ENCODE data around the gene C11orf98.
A peak's percentile ranks its signal among the peaks of the same experiment; 100 is the strongest.
"Not testable (repeated sequence)": the region's sequence is repeated elsewhere in the genome, so short reads cannot be mapped to it uniquely, and the experiment has no call there.

C11orf98 gene

GRCh38 chr11:62627713-62628112 lies 37.3 kb downstream of the C11orf98 start:
- Mint-ChIP-seq H3K36me3 (peaks cover 62% of the 10 kb centered on the region), H3K4me1 (no peaks in the 10 kb centered on the region), H3K27ac (peak overlapping the region; percentile 34), H3K27me3 (no peaks in the 10 kb centered on the region), H3K4me3 (no peak overlapping the region), H3K9me3 (no peaks in the 10 kb centered on the region)
- DNase-seq: peak; percentile 44
- CTCF ChIA-PET: interaction anchor here (1.5 kb wide), 1 partner anchor 35 kb away, joined by 8 read pairs; no protein-coding TSS in a partner anchor

DNA sequence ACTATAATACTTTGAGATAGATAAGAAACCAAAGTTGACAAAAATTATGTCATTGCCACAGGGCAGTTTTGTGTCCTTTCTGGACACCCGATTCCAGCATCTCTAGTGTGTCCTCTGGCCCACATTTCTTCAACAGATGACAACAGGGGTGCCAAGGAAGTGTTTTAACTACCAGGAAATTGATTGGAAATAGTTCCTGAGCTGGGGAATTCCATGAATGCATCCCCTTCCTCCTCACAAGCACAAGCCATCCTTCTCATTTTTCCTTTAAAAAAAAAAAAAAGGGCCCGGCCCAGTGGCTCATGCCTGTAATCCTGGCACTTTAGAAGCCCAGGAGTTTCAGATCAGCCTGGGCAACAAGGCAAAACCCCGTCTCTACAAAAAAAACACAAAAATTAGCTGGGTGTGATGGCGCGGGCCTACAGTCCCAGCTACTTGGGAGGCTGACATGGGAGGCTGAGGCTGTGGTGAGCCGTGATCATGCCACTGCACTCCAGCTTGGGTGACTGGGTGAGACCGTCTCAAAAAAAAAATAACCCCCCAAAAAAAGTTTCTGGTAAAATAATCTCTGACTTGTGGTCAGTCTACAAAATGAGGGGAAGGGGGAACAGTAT lies 42.4 kb downstream of the C11orf98 start:
- Mint-ChIP-seq H3K9me3 (no peaks in the 10 kb centered on the region), H3K4me1 (peaks cover 30% of the 10 kb centered on the region), H3K27ac (peak overlapping the region; percentile 97), H3K27me3 (peaks cover 3% of the 10 kb centered on the region), H3K36me3 (peaks cover 44% of the 10 kb centered on the region), H3K4me3 (peak overlapping the region; percentile 80)
- no peak for DNase-seq
- CTCF ChIA-PET: interaction anchor here (0.6 to 1.5 kb wide), 4 partner anchors 31 to 72 kb away, joined by 3 to 4 read pairs (median 3); partner anchors contain the start of genes C11orf98, CSKMT and TUT1

GRCh38 chr11:62621567-62622470 lies 43.2 kb downstream of the C11orf98 start, which contains the start of gene B3GAT3:
Gene B3GAT3, minus strand, starts transcription at chr11:62621986. Its CDS starts 39 bp downstream, at chr11:62621947.
- CTCF ChIA-PET: interaction anchor here (0.7 to 3.5 kb wide), 6 partner anchors 10 to 73 kb away, joined by 3 to 10 read pairs (median 4); partner anchors contain the start of genes C11orf98, CSKMT and MTA2
- Mint-ChIP-seq H3K27me3 (peaks cover 3% of the 10 kb centered on the region), H3K9me3 (no peaks in the 10 kb centered on the region), H3K36me3 (peaks cover 43% of the 10 kb centered on the region), H3K27ac (peak within 1 kb of the TSS; percentile 97), H3K4me3 (peak within 1 kb of the TSS; percentile 90), H3K4me1 (peaks cover 31% of the 10 kb centered on the region)
- DNase-seq: peak; percentile 98

- DNase-seq: no peak
- peaks cover 41% of the 10 kb centered on the region for H3K36me3 Mint-ChIP-seq
- peaks cover 36% of the 10 kb centered on the region for H3K4me1 Mint-ChIP-seq
- H3K4me3 Mint-ChIP-seq: peak overlapping the region; percentile 90
- no peaks in the 10 kb centered on the region for H3K9me3 Mint-ChIP-seq
- H3K27ac Mint-ChIP-seq: peak overlapping the region; percentile 97
- CTCF ChIA-PET: interaction anchor here (0.6 to 3.5 kb wide), 7 partner anchors 9 to 196 kb away, joined by 3 to 10 read pairs (median 3); partner anchors contain the start of genes C11orf98, CSKMT and MTA2
- peaks cover 3% of the 10 kb centered on the region for H3K27me3 Mint-ChIP-seq
Measured at GRCh38 chr11:62621027-62621566, 43.9 kb downstream of the C11orf98 start.

DNA sequence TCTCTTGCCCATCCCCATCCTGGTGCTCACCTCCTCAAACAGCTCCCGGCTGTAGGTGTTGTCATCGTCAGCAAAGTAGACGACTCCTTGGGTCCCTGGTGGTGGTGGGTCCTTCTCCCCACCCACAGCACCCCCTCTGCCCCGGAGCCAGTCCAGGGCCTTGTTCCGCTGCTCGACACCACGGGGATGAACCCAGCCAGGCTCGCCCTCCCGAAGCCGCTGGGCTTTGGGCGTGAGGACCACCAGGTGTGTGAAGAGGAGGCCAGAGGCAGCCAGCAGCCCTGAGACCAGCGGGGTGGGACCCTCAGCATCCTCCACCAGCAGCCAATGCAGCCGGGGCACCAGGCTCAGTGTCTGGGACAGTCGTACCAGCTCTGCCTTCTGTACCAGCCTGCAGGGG lies 48.1 kb downstream of the C11orf98 start:
- H3K27ac Mint-ChIP-seq, H3K9me3 Mint-ChIP-seq, H3K4me3 Mint-ChIP-seq, CTCF ChIA-PET, H3K27me3 Mint-ChIP-seq, DNase-seq: not testable (repeated sequence)
- Mint-ChIP-seq H3K4me1 (peaks cover 54% of the 10 kb centered on the region), H3K36me3 (peaks cover 36% of the 10 kb centered on the region)

GRCh38 chr11:62615521-62615920 lies 49.5 kb downstream of the C11orf98 start:
- Mint-ChIP-seq H3K9me3 (no peaks in the 10 kb centered on the region), H3K27ac (no peak overlapping the region), H3K27me3 (no peaks in the 10 kb centered on the region), H3K36me3 (peaks cover 33% of the 10 kb centered on the region), H3K4me1 (peaks cover 57% of the 10 kb centered on the region), H3K4me3 (no peak overlapping the region)
- CTCF ChIA-PET: no interaction called here
- no peak for DNase-seq

GRCh38 chr11:62614275-62614674 lies 50.7 kb downstream of the C11orf98 start:
- no peaks in the 10 kb centered on the region for H3K9me3 Mint-ChIP-seq
- H3K36me3 Mint-ChIP-seq: peaks cover 39% of the 10 kb centered on the region
- CTCF ChIA-PET: interaction anchor here (1.6 to 5.4 kb wide), 2 partner anchors 21 to 189 kb away, joined by 5 to 44 read pairs; partner anchors contain the start of gene TUT1
- H3K27me3 Mint-ChIP-seq: no peaks in the 10 kb centered on the region
- no peak overlapping the region for H3K4me3 Mint-ChIP-seq
- peak; percentile 33 for DNase-seq
- H3K27ac Mint-ChIP-seq: peak overlapping the region; percentile 88
- peaks cover 57% of the 10 kb centered on the region for H3K4me1 Mint-ChIP-seq

DNA sequence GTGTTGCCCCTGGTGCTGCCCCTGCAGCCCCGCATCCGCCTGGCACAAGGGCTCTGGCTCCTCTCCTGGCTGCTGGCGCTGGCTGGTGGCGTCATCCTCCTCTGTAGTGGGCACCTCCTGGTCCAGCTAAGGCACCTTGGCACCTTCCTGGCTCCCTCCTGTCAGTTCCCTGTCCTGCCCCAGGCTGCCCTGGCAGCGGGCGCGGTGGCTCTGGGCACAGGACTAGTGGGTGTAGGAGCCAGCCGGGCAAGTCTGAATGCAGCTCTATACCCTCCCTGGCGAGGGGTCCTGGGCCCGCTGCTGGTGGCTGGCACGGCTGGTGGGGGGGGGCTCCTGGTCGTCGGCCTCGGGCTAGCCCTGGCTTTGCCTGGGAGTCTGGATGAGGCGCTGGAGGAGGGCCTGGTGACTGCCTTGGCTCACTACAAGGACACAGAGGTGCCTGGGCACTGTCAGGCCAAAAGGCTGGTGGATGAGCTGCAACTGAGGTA lies 51.7 kb downstream of the C11orf98 start:
- peaks cover 61% of the 10 kb centered on the region for H3K4me1 Mint-ChIP-seq
- CTCF ChIA-PET: interaction anchor here (1.5 to 5.4 kb wide), 3 partner anchors 20 to 189 kb away, joined by 4 to 44 read pairs (median 5); partner anchors contain the start of gene TUT1

More for the DNA sequence above, 51.7 kb downstream of the C11orf98 start:
- Mint-ChIP-seq H3K36me3 (peaks cover 39% of the 10 kb centered on the region), H3K27ac (peak overlapping the region; percentile 87), H3K9me3 (no peaks in the 10 kb centered on the region), H3K4me3 (peak overlapping the region; percentile 56), H3K27me3 (no peaks in the 10 kb centered on the region)
- DNase-seq: no peak

Data from activated naive CD4-positive, alpha-beta T cell treated with anti-CD3 and anti-CD28 coated beads, Interleukin-2, amount 10 ng/mL, durations not matched to agents 7 days and 5 days (primary cell).